Endothelial cell of umbilical vein (primary cell): ENCODE results near the gene NGFR. TPM values are rescaled to one million over a fixed set of nuclear protein-coding genes. Genes with fewer than 3 reads are reported as not detected.

ENCODE experiments used
- BruUV-seq: library from RNA; stranded (reverse); fragments of 400-500 nt; replicated peaks from 2 replicates; lab custom pipeline; 2021; lab: Mats Ljungman, UMichigan
- CTCF ChIA-PET: fragments of 300-600, 350-600 bp; sonication (Branson Sonifier 250); formaldehyde crosslinking; loops from one replicate; lab custom pipeline; 2021; ENCODE audit warnings: antibody characterized with exemption, inconsistent platforms; lab: Charles Lee
- POLR2A ChIA-PET: fragments of 300-600, 350-600 bp; sonication (Branson Sonifier 250); formaldehyde crosslinking; loops from one replicate; lab custom pipeline; 2021; ENCODE audit warnings: antibody characterized with exemption, inconsistent platforms; lab: Charles Lee
- DNase-seq: peaks from one replicate; pipeline ENCODE4 v3.0.0-alpha.2; 2011; ENCODE audit warnings: low read depth, low spot score
- FAIRE-seq: peaks from 2 replicates; lab custom pipeline; 2011; peaks lifted over from hg19 to GRCh38; lab: Jason Lieb, UNC
- H2AFZ ChIP-seq: 2 replicates; pipeline ENCODE4 v1.6.0; 2012; ENCODE audit warnings: low read depth, low read length, control low read depth, inconsistent platforms
- H3K27ac ChIP-seq: 2 replicates; pipeline ENCODE4 v1.5.1; 2011; ENCODE audit warnings: low read depth, mild to moderate bottlenecking, control low read depth, low read length, moderate library complexity; ENCODE audit not compliant: insufficient read depth
- H3K27me3 ChIP-seq, 2 experiments: 2 replicates each; pipeline versions ENCODE4 v1.6.0 to v1.6.1; 2011; ENCODE audit warnings: low read length in 2 of 2, mixed read lengths in 1 of 2; ENCODE audit not compliant: control insufficient read depth in 2 of 2, insufficient read depth in 2 of 2
- H3K36me3 ChIP-seq, 2 experiments: 2 replicates in 1 of 2; 3 replicates in 1 of 2; pipeline ENCODE4 v1.5.1; 2011; ENCODE audit warnings: low read length in 2 of 2, mild to moderate bottlenecking in 1 of 2, moderate library complexity in 1 of 2; ENCODE audit not compliant: control insufficient read depth in 2 of 2, insufficient read depth in 2 of 2; ENCODE audit errors: extremely low read depth in 1 of 2
- H3K4me1 ChIP-seq: 3 replicates; pipeline ENCODE4 v1.5.1; 2011; ENCODE audit warnings: mild to moderate bottlenecking, low read length; ENCODE audit not compliant: control insufficient read depth, insufficient read depth; ENCODE audit errors: extremely low read depth
- H3K4me2 ChIP-seq: 2 replicates; pipeline ENCODE4 v1.6.1; 2011; ENCODE audit warnings: low read length, control low read depth, mixed read lengths; ENCODE audit not compliant: insufficient read depth
- H3K4me3 ChIP-seq, 3 experiments: fragments of 200-600 bp in 1 of 3; sonication (generic), shearing (Covaris generic) in 1 of 3; replicated peaks in 1 of 3; 2 replicates each; pipeline ENCODE4 v1.5.1; 2011 to 2016; ENCODE audit warnings: control low read depth in 3 of 3, low read length in 3 of 3, mild to moderate bottlenecking in 2 of 3, inconsistent platforms in 1 of 3, low read depth in 1 of 3, moderate library complexity in 1 of 3; ENCODE audit not compliant: insufficient read depth in 1 of 3
- H3K79me2 ChIP-seq: 2 replicates; pipeline ENCODE4 v1.6.0; 2012; ENCODE audit warnings: low read length, inconsistent platforms; ENCODE audit not compliant: control insufficient read depth, insufficient read depth
- H3K9ac ChIP-seq: replicated peaks from 2 replicates; pipeline ENCODE3; 2011; ENCODE audit warnings: low read length, control low read depth; ENCODE audit not compliant: insufficient read depth; ENCODE audit errors: extremely low read depth
- H3K9me1 ChIP-seq: replicated peaks from 3 replicates; pipeline ENCODE4 v1.6.0; 2011; ENCODE audit warnings: mild to moderate bottlenecking, low read length; ENCODE audit not compliant: control insufficient read depth, insufficient read depth; ENCODE audit errors: extremely low read depth
- H3K9me3 ChIP-seq: replicated peaks from 2 replicates; pipeline ENCODE4 v1.5.1; 2012; ENCODE audit warnings: low read length, inconsistent platforms; ENCODE audit not compliant: control insufficient read depth, insufficient read depth
- H4K20me1 ChIP-seq: replicated peaks from 2 replicates; pipeline ENCODE3; 2011; ENCODE audit warnings: mild to moderate bottlenecking, low read length; ENCODE audit not compliant: control insufficient read depth, insufficient read depth; ENCODE audit errors: extremely low read depth
- EZH2 ChIP-seq: IDR thresholded peaks from 2 replicates; pipeline ENCODE4 v1.6.1; 2012; ENCODE audit warnings: borderline replicate concordance, low read depth, mild to moderate bottlenecking, moderate library complexity, low read length, inconsistent platforms; ENCODE audit not compliant: severe bottlenecking
- FOS ChIP-seq: IDR thresholded peaks from 2 replicates; pipeline ENCODE4 v1.6.1; 2011; ENCODE audit warnings: mild to moderate bottlenecking, low read length, moderate library complexity, borderline replicate concordance; ENCODE audit not compliant: insufficient read depth
- GATA2 ChIP-seq: IDR thresholded peaks from 2 replicates; pipeline ENCODE4 v1.7.0; 2011; ENCODE audit warnings: low read depth, mild to moderate bottlenecking, moderate library complexity, mixed read lengths, low read length; ENCODE audit not compliant: insufficient read length, insufficient read depth
- JUN ChIP-seq: IDR thresholded peaks from 2 replicates; pipeline ENCODE4 v1.6.1; 2011; ENCODE audit warnings: borderline replicate concordance, low read depth; ENCODE audit not compliant: insufficient read length, insufficient read depth
- MYC ChIP-seq: IDR thresholded peaks from one replicate; pipeline ENCODE4 v1.6.1; 2011; ENCODE audit warnings: mild to moderate bottlenecking, low read depth, low read length
- POLR2A ChIP-seq: IDR thresholded peaks from 2 replicates; pipeline ENCODE4 v1.6.1; 2012; ENCODE audit warnings: low read depth, mild to moderate bottlenecking, control low read depth, low read length
- POLR2AphosphoS5 ChIP-seq: IDR thresholded peaks from 2 replicates; pipeline ENCODE4 v1.6.1; 2012; ENCODE audit warnings: low read depth, mild to moderate bottlenecking, control low read depth, low read length, moderate library complexity; ENCODE audit not compliant: insufficient read depth
- dilution Hi-C: fragments of 300-500 bp; cut with MboI; formaldehyde crosslinking; loops from one replicate; pipeline ENCODE4 v1.15.0; 2019; ENCODE audit warnings: low sequenced_read_pairs; ENCODE audit not compliant: extremely low pct_ligation_motif_present
- intact Hi-C: fragments of 100-400 bp; cut with micrococcal nuclease; formaldehyde crosslinking; loops from one replicate; pipeline ENCODE4 v1.10.0; 2022
- polyA plus RNA-seq, 4 experiments: library from polyadenylated mRNA; depleted of rRNA in 3 of 4; stranded (reverse) in 3 of 4; unstranded in 1 of 4; fragments of >200 nt; gene quantifications; 2 replicates each; pipeline versions ENCODE4 v1.2.1 to v1.2.3, GENCODE V29; 2011 to 2012; ENCODE audit warnings: missing spikeins in 1 of 4
- total RNA-seq: library from RNA; stranded (reverse); gene quantifications from 2 replicates; pipeline ENCODE4 v1.2.3, GENCODE V29; 2021
- TF ChIP-seq, protein P1 (sequence below), 2 donors: IDR thresholded peaks; 1 replicate in 1 of 2; 2 replicates in 1 of 2; pipeline ENCODE4 v1.5.1; 2011; ENCODE audit warnings: low read length in 2 of 2, mild to moderate bottlenecking in 2 of 2, moderate library complexity in 2 of 2, control low read depth in 1 of 2, inconsistent platforms in 1 of 2, low read depth in 1 of 2; ENCODE audit not compliant: insufficient read depth in 1 of 2; ENCODE audit errors: extremely low read depth in 1 of 2
- TF ChIP-seq, protein P2 (sequence below): IDR thresholded peaks from 2 replicates; pipeline ENCODE4 v1.6.1; 2011; ENCODE audit not compliant: insufficient read depth, insufficient read length

Gene NGFR
- total and polyA plus RNA-seq, 2 donors (not counting 3 experiments of a cell fraction or from before 2014, with no cell fraction given): not detected

DNA sequence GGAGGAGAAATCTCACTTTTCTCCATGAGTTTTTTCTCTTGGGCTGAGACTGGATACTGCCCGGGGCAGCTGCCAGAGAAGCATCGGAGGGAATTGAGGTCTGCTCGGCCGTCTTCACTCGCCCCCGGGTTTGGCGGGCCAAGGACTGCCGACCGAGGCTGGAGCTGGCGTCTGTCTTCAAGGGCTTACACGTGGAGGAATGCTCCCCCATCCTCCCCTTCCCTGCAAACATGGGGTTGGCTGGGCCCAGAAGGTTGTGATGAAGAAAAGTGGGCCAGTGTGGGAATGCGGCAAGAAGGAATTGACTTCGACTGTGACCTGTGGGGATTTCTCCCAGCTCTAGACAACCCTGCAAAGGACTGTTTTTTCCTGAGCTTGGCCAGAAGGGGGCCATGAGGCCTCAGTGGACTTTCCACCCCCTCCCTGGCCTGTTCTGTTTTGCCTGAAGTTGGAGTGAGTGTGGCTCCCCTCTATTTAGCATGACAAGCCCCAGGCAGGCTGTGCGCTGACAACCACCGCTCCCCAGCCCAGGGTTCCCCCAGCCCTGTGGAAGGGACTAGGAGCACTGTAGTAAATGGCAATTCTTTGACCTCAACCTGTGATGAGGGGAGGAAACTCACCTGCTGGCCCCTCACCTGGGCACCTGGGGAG is 19.1 kb downstream of the NGFR start:
- DNase-seq: no peak
- H3K4me1 ChIP-seq: no peaks in the 10 kb centered on the region
- FAIRE-seq: no peak

More for the DNA sequence above, 19.1 kb downstream of the NGFR start:
- H3K36me3 ChIP-seq: no peaks in the 10 kb centered on the region
- H4K20me1 ChIP-seq: no peaks in the 10 kb centered on the region
- no peak overlapping the region for H3K4me2 ChIP-seq
- BruUV-seq: no TSS peak
- CTCF ChIA-PET: interaction anchor here (1.2 to 2.0 kb wide), 4 partner anchors 18 to 43 kb away, joined by 5 to 8 read pairs (median 5); no protein-coding TSS in a partner anchor
- H3K9ac ChIP-seq: no peak overlapping the region
- no peak overlapping the region for H3K27ac ChIP-seq
- H3K9me3 ChIP-seq: no peaks in the 10 kb centered on the region
- H3K79me2 ChIP-seq: no peaks in the 10 kb centered on the region
- TF ChIP-seq, protein P1, sequence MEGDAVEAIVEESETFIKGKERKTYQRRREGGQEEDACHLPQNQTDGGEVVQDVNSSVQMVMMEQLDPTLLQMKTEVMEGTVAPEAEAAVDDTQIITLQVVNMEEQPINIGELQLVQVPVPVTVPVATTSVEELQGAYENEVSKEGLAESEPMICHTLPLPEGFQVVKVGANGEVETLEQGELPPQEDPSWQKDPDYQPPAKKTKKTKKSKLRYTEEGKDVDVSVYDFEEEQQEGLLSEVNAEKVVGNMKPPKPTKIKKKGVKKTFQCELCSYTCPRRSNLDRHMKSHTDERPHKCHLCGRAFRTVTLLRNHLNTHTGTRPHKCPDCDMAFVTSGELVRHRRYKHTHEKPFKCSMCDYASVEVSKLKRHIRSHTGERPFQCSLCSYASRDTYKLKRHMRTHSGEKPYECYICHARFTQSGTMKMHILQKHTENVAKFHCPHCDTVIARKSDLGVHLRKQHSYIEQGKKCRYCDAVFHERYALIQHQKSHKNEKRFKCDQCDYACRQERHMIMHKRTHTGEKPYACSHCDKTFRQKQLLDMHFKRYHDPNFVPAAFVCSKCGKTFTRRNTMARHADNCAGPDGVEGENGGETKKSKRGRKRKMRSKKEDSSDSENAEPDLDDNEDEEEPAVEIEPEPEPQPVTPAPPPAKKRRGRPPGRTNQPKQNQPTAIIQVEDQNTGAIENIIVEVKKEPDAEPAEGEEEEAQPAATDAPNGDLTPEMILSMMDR (IDR thresholded peaks at IDR 0.05; ENCODE audit: extremely low read depth in 1 of 2, insufficient read depth in 1 of 2, low read depth in 1 of 2, low read length in 2 of 2): no peak
- TF ChIP-seq EZH2: no peak
- no peak for TF ChIP-seq POLR2AphosphoS5
- TF ChIP-seq POLR2A: no peak
- TF ChIP-seq JUN: no peak
- no peak for TF ChIP-seq FOS
- TF ChIP-seq, protein P2, sequence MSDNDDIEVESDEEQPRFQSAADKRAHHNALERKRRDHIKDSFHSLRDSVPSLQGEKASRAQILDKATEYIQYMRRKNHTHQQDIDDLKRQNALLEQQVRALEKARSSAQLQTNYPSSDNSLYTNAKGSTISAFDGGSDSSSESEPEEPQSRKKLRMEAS: no peak
- TF ChIP-seq MYC: no peak
- no peak for TF ChIP-seq GATA2
- POLR2A ChIA-PET: no interaction called here
- dilution Hi-C loops: no loop called here
- no peak overlapping the region for H2AFZ ChIP-seq
- intact Hi-C loops: no loop called here
- H3K9me1 ChIP-seq: no peaks in the 10 kb centered on the region
- peaks cover 0 to 3% of the 10 kb centered on the region in 2 experiments for H3K27me3 ChIP-seq
- H3K4me3 ChIP-seq: no peak overlapping the region
